ENCODE results near the gene MCU.

DNA sequence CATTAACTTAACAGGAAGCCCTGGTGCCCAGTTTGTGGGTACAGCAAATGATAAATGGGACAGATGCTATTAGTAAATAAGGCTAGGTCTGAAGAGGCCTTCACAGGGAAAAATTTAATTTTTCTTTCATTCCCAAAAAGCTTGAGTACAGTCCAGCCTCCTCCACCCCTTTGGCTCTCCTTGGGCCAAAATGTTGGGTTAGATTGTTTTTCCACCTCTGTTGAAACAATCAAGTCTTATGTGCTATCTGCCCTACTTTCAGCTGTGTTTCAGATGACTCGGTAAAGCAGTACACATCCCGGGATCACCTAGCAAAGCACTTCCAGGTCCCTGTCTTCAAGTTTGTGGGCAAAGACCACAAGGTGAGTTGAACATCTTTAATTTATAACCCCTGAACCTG, 238.3 kb downstream of the MCU start:
- TF ChIP-seq POLR2A (IDR thresholded peaks at IDR 0.05): no peak
- TF ChIP-seq EP300 (IDR thresholded peaks at IDR 0.05): no peak

All from stomach (tissue), 4 donors.